ENCODE results near the gene USP22.
"Not testable (repeated sequence)": the region's sequence is repeated elsewhere in the genome, so short reads cannot be mapped to it uniquely, and the experiment has no call there.

The USP22 gene

GRCh38 chr17:20987511-20987910 is 55.3 kb downstream of the USP22 start:
- DNase-seq (ENCODE audit: low read depth): no peak

- DNase-seq (ENCODE audit: low read depth): no peak
These were observed 55.9 kb downstream of the USP22 start for GRCh38 chr17:20986767-20987510.

DNA sequence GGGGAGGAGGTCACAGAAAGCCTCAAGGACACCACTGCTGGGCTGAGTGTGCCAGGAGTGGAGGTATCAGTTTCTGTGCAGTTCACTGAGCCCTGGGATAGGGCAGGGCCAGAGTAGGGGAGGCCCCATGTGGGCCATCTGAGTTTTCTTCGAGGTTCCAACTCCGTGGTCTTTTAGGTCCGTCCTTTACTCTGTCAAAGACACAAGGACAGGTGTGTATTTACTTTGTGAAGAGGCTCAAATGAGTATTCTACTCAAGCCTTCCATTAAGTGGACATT is 59.5 kb downstream of the USP22 start:
- DNase-seq (ENCODE audit: low read depth): no peak

GRCh38 chr17:20982589-20983358 is 60.0 kb downstream of the USP22 start:
- DNase-seq (ENCODE audit: low read depth): no peak

- no peak for DNase-seq (ENCODE audit: low read depth)
These were observed 61.5 kb downstream of the USP22 start for GRCh38 chr17:20981046-20981920.

- DNase-seq (ENCODE audit: low read depth): no peak
These were observed 63.1 kb downstream of the USP22 start for GRCh38 chr17:20979792-20980083.

DNA sequence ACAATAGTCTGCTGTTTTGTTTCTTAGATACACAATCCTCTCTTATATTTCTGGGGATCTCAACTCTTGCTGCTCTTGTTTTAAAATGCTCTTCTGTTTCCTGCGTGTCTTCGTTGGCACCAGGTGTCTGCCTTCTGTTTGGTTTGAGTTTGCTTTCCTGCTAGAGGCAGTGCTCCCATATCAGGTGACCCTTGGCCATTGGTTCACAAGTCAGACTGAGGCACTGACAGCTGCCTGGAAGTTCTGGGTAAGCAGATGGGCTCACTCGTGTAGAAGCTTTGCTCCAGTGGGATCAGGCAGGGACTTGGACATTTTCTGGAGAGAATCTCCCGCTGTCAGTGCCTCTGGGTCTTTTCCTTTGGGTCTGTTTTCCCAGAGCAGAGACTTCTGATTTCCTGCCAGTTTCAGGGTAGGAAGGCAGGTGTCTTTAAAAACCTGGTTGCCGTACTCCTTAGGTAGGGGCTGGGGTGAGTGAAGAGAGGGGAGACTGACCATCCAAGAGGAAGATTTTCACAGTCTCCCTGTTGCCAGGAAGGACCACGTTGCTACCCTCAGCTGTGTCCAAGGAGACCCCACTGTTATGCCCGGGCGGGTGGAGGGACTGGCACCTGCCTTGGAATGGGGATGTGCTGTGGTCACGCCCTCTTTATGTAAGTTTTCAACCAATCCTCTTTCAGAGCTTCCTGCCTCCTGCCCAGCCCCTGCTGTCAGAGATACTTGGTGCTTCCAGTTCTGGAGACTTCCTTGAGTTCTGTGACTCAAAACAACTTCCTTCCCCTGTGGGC is 63.6 kb downstream of the USP22 start:
- not testable (repeated sequence) for DNase-seq (ENCODE audit: low read depth)

DNA sequence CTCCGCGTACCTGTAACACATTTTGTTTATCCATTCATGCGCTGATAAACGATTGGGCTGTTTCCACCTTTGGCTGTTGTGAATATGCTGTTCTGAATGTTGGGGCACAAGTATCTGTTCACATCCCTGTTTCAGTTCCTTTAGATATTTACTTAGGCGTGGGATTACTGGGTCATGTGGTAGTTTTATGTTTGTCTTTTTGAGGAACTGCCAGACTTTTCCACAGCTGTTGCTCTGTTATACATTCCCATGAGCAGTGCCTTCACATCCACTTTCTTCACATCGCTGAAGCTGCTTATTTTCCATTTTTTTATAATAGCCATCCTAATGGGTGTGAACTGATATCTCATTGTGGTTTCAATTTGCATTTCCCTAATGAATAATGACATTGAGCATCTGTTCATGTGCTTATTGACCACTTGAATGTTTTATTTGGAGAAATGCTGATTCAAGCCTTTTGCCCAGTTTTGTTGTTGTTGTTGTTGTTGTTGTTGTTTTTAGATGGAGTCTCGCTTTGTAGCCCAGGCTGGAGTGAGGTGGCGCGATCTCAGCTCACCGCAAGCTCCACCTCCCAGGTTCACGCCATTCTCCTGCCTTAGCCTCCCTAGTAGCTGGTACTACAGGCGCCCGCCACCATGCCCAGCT is 65.1 kb downstream of the USP22 start:
- DNase-seq (ENCODE audit: low read depth): not testable (repeated sequence)

DNA sequence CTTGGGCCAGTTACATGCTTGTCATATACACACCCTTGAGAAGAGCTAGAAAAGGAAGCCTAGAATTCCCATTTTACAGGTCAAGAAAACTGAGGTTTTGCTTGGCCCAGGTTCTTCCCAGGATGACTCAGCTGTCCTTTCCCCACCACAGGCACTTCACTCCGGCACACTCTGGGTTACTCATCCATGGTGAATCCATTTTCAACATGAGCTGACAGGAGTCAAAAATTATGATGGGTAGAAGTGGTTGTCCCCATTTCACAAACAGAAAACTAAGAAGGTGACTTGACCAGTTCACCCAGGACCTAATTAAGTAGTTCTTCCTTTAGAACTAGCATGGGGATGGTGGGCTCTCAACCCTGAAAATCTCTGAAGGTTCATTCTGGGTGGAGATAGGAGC is 67.2 kb downstream of the USP22 start:
- no peak for DNase-seq (ENCODE audit: low read depth)

- DNase-seq (ENCODE audit: low read depth): no peak
These were observed 72.5 kb downstream of the USP22 start for GRCh38 chr17:20970329-20970728.

GRCh38 chr17:20968913-20969616 is 73.7 kb downstream of the USP22 start:
- DNase-seq (ENCODE audit: low read depth): no peak

DNA sequence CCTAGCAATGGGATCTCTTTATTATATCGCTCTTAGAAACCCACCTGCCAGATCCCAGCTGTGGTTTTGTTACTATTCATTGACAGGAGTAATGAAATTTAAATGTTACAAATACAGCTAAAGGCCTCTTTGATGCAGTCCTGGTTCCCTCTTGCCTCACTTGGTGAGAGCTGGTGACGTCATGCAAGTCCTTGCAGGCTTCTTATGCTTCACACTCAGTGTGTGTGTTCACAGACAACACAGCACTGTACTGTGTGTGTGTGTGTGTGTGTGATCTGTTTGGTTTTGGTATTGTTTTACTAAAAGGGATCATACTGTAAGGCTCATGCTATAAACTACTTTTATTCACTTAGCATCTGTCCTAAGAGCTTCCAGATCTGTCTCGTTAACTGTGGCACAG is 75.0 kb downstream of the USP22 start:
- DNase-seq (ENCODE audit: low read depth): no peak

DNA sequence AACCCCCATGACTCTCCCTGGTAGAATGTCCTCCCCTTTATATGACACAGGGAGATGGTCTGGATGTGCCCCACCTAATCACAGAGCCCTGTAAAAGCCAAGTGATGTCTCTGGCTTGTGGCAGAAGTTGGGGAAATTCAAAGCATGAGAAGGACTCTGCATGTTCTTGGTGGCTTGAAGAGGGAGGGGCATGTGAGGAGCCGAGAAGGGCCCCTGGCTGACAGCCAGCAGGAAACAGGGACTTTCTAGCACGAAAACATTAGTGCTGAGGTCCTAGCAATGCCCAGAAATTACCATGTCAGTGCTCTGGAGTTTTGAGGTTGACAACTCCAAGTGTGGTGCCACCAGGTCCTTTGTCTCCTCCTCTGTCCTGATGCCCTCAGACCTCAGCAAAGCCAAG is 75.9 kb downstream of the USP22 start:
- DNase-seq (ENCODE audit: low read depth): no peak

DNA sequence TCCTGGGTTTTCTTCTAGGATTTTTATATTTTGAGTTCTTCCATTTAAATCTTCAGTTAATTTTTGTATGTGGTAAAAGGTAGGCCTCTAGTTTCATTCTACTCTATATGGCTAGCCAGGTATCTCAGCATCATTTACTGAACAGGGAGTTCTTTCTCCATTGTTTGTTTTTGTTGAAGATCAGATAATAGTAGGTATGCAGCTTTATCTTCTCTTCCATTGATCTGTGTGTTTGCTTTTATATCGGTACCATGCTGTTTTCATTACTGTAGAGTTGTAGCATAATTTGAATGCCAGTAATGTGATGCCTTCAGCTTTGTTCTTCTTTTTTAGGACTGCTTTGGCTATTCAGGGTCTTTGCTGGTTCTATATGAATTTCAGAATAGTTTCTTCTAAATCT is 77.3 kb downstream of the USP22 start:
- DNase-seq (ENCODE audit: low read depth): no peak

DNA sequence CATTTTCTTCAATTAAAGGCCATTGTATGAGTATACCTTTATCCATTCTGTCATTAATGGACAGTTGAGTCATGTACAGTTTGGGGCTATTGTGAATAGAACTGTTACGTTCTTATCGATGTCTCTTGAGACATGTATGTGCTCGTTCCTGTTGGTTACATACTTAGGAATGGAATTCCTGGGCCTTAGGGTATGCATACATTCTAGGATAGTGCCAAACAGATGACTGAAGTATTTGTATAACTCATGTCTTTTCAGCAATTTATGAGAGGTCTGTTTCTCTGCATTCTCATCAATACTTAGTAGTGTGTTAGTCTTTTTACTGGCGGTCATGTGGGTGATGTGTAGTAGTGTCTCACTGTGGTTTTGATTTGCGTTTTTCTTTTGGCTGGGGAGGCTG is 81.2 kb downstream of the USP22 start:
- no peak for DNase-seq (ENCODE audit: low read depth)

GRCh38 chr17:20960871-20961270 is 81.9 kb downstream of the USP22 start:
- no peak for DNase-seq (ENCODE audit: low read depth)

DNA sequence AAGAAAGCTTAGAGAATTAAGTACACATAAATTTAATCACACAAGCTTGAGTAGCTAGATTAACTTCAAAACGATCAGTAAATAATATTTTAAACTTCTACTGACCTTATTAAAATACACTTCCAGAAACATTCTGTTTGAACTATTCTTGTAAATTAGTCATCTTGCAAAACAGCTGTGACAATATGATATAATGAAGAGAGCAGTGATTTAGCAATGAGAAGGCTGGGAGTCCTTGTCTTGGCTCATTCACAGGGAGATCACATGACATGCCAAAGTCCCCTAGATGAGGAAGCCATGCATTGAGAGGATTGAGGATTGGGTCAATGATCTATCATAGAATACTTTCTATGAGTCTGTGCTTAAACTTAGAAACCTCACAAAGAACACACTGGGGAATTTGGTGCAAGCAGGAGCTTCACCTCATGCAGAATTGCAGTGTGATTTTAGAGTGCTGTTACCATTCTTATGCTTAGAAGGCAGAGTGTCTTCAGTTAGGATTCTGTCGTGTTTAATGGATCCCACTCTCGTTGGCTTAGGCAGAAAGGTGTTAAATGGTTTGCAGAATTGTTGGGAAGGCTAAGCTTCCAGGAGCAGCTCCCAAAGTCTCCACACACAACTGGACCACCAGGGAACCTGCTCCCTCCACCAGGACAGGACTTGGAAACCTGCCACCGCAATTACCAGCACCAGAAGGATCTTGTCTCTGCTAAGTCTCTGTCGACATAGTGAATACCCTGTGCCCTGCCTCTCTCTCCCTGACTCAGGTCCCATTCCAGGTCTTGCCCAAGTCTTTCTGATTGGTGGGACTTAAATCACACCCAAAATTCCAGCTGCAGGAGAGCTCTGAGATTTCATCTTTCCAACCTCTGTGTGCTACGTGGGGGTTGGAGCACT is 87.1 kb downstream of the USP22 start:
- no peak for DNase-seq (ENCODE audit: low read depth)

DNA sequence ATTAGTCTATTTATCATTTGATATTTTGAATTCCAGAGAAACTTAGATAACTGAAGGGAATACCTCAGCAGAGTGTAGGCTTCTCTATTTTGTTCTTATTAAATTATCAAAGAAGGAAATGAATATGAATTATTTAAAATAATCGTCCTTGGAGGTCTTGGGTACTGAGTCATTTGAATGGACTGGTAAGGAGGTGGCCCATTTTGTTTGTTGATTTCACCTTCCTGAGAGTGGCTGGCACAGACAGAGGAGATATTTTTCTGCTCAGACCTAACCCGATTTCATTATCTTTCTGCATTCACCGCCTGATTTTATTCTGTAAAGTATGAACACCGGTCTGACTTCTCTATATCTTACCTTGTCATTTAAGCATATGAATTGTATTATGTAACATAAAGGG is 88.0 kb downstream of the USP22 start:
- DNase-seq (ENCODE audit: low read depth): no peak

DNA sequence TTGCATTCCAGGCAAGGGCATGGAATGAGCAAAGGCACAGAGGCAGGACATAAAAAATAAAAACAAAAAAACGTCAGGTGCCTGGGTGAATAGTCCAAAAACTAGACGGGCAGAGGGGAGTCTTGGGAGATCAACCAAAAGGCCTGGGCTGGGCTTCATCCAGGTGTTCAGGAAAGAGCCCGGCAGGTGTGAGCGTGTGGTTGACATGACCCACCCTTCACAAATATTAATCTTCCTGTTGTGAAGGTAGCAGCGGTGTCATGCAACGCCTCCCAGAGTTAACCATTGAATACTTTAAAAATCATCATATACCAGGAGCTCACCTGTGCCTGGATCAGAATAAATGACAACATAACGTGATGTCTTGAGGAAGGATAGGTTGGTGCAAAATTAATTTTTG is 90.6 kb downstream of the USP22 start:
- DNase-seq (ENCODE audit: low read depth): no peak
